HG02610 (cell line): ENCODE results near the gene FYB1.
"Not testable (repeated sequence)": the region's sequence is repeated elsewhere in the genome, so short reads cannot be mapped to it uniquely, and the experiment has no call there.

ENCODE experiments used
- ATAC-seq: cut with Tn5 transposase; IDR thresholded peaks from one replicate; pipeline ENCODE4 v1.9.1; 2021; ENCODE audit warnings: mild to moderate bottlenecking, moderate library complexity; ENCODE audit not compliant: unreplicated experiment

FYB1 gene

DNA sequence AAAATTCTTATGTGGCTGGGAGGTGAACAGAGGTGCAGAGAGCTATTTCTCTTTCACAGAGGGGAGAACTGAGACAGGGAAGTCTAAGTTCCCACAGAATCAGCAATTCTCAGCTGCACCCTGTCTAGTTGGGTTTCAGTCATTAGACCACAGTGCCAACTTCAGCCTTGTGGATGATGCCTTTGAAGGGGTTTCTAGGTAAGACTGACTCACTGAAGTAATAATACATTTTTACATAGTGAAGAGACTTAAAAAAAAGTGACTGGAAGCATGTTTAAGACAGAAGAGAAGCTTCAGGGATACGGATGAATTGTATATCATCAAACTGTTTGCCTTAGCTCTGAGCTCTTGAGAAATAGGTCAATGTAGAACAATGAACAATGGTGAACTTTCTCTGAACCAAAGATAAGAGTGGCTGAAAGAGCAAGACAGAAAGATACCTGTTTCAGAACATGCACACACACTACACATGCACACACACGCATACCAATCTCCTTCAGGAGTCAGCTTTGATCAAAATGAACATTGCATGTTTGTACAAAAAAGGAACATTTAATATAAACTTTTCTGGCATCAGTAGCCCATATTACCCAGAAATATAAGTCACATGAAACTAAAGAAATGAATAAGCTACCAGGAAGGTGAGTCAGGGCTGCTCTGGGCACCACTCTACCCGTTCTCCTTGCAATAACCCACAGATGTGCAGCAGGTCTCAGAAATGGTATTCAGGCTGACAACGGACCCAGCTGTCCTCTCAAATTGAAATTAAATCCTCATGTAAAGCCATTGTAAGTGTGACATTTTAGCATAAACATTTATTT lies 12.6 kb upstream of the FYB1 start:
- ATAC-seq: no peak

DNA sequence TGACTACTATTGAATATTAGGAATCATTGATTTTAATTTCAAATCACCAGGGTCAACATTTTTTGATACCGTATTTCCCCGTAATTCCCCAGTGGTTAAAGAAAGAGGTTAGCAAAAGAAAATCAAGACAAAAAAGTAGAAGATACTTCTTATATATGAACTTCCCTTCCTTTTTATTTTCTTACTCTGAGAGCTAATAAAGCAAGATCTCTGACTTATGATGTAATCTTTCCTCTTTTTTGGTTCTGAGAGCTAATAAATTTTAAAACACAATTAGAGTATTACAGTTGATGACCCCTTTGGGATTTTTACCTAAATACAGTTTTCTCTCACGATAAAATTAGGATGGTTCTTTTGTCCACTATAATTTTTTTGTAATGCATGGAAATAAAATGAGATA lies 9.2 kb upstream of the FYB1 start:
- ATAC-seq: no peak

DNA sequence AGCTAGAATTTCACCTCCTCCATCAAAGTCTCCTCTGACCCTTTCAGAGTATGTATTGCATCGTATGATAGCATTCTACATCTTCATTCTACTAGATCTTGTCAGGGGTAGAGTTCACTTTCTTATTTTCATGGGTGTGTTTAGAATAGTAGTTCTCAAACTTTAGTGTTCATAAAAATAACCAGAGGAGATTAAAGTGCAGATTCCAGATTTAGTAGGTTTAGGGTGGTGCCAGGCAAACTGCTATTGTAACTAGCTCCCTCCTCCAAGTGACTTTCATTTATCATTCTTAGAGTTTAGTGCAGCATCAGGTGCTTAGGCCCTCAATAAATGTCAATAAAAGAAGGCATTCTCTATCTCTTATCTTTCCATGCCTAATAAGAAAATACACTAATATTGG lies 7.2 kb upstream of the FYB1 start:
- ATAC-seq: no peak

DNA sequence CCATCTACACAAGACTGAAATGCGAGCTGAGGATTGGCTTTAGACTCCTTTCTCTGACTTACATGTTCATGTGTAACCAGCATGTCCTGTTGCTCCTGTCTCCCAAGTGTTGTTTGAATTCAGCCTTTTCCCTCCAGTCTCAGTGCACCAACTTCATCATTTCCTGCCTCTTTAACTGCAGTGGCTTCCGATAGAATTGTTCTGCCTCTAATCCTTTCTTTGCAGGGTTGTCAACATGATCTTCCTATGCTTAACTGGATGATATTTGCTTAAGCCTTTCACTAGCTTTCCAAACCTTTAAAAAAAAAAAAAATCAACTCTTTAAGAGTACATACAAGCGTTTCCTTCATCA lies 6.7 kb upstream of the FYB1 start:
- ATAC-seq: no peak

DNA sequence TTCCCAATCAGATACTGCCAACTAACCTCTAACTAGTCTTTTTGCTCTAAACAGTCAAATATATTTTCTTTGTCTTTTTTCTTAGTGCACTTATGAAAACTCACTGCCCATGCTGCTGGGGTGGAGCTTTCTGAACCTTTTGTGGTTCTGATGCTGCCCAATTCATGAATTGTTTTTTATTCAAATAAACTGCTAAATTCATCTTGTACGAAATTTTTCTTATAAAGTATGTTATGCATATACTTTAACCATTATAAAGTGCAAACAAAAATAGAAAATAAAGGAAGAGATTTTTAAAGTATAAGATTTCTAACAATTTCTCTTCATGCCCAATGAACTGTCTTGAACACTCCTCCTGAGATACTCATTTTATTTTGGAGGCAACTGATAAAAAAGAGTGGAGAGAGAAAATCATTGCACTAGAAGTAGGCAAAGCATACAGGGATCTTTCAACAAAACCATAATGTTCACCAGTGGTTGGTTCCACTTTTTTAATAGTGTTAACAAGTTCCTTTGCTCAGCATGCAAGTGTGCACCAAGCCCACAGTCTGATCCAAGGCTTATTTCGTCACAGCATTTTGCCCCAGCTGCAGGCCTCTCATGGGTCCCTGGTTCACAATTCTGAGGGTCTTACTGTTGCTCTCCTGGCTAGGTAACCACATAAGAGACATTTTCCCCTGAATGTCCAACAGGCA lies 6.2 kb upstream of the FYB1 start:
- ATAC-seq: no peak

DNA sequence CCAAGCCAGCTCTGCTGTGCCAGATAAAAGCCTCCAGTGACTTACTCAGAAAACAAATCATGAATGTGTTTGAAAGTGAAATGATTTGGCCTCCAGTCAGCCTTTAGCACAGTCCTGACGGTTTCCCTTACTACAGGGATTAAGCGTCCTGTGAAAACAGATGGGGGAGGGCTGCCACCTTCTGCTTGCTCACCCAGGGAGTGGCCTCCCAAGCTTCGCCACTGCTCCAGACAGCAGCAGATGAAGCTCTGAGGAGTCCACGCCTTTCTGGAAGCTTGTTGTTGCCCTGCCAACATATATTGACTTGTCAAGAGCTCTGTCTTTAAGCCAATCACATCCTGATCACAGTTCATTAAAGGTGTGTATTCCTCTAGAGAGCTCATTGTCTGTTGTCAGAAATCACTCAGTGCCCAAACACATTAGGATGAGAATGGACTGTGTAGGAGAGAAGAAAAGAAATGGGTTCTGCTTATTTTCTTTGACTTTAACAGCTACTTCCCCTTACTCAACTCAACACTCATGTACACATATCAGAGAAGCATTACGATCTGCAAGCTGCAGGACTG lies 4.9 kb upstream of the FYB1 start:
- ATAC-seq: no peak

DNA sequence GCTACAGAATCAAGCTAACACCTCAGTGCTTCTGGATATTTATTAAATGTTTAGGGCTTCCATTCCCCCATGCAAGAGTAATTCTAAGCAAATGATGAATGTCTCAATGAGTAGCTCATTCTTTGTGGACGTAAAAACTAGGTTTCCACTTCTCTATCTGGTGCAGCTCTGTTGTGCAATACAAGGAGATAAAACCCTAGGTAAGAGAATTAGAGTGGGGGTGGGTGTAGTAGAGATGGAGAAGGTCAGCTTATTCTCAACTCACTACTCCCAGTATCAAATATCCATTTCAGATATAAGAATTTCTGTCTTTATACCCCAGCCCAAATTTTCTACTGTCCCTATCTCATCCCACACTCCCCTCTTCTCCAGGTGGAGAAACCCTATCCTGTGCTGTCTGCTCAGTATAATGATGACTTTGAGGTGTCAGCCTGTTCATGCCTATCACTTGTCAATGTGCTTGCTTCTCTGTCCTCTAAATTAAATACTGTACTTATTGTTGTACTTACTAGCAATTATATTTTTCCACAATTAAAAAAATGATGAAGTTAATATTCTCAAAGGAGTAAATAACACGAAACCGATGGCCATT lies 4.3 kb upstream of the FYB1 start:
- ATAC-seq: no peak

DNA sequence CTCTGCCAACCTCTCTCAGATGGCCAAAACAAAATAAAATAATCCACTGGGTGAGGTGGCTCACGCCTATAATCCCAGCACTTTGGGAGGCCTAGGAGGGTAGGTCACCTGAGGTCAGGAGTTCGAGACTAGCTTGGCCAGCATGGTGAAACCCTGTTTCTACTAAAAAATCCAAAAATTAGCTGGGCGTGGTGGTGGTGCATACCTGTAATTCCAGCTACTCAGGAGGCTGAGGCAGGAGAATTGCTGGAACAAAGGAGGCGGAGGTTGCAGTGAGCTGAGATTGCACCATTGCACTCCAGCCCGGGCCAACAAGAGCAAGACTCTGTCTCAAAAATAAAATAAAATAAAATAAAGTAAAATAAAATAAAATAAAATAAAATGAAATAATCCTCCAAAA lies 2.3 kb upstream of the FYB1 start:
- ATAC-seq: not testable (repeated sequence)

DNA sequence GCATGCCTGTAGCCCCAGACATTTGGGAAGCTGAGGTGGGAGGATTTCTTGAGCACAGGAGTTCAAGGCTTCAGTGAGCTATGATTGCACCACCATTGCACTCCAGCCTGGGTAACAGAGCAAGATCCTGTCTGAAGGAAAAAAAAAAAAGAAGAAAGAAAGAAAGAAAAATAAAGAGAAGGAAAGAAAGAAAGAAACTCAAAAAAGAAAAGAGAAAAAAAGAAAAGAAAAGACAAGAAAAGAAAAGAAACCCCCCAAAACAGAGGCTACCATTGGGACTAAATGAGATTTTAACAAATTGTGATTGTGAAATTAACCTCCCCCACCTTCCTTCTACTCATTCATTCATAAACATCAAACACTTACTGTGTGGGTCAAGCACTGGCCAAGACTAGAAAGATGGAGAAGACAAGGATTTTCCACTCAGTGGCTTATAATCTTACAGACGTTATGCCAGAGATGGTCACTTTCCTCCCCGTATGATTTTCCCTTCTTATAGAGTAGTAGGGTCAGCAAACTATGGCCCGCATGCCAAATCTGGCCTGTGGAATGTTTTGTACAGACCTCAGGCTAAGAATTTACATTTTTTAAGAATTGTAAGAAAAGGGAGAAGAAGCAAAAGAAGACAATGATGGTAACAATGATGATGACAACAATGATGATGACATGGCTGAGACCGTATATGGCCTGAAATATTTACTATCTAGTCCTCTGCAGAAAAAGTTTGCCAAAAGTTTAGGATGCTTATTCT lies 1.1 kb upstream of the FYB1 start:
- ATAC-seq: no peak

DNA sequence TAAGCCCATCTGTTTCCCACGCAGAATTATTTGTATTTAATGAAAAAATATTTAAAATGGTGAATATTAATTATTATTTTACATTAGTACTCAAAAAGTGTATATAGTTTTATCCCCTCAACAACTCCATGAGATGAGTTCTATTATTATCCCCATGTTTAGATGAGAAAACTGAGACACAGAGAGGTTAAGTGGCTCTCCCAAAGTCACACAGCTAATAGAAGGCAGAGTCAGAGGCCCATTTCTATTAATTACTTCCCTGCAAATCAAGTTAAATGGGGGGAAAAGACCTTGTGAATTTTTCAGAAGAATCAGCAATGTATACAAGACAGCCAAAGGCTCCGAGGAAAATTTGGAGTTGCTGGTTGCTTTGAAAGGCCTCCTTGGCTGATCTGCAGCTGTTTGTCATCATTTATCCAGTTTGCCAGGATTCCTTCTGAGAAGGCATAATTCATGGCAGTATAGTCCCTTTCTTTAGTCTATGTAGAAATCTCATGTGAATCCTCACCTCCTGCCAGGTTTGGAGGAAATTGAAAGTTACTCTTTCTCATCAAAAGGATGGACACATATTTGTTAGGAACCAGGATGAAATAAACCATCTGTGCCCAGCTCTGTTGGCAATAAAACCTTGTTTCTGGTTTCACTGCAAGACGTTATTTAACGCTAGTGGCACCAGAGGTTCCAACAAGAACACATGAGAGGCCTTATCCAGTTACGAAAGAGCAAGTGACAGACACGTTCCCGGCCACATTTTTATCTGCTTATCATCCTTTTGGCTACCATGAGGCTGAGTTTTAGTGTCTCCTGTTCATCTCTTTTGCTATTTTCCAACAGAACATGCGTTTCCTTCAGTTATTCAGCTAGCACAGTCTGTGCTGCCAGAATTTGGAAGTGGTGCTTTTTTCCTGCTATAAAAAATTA lies 621 bp downstream of the FYB1 start:
- no peak for ATAC-seq

DNA sequence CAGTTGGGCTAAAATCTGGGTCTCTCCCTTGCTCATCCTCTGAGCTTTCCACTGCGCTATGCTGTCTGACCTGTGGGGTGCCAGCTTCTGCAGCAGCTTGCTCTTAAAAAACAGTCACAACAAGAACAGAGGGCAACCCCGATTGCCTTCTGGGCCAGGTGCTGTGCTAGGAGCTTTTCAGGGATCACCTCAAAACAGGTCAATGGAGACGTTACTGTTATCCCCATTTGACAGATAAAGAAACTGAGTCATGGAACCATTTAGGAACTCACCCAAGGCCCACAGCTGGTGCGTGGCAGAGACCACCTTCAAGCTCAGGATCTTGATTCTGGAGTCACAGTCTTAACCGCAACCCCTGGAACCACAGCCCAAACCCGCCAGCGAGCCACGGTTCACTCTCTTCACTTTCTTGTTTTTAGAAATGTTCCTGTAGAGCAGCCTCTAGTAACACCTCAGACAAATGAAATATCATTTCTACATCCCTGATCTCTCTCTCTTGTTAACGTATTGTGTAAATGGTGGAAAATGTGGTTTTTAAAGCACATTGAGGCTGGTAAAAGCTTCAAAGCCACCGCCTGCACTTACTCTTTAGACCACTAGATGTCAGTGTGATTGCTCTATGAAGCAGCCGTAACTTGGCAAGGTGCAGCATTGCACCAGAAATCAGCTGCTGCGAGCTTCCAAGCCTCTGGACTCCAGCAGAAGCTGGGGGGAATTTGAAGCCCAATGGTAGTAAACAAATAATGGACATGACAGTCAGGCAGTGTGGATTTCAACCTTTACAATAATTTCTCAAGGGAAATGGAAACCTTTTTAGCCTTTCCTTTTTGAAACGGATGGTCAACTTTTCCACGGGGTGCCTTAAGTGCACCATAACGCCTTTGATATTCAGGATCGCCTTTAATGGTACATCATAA lies 1.7 kb downstream of the FYB1 start:
- ATAC-seq: peak; percentile 85

DNA sequence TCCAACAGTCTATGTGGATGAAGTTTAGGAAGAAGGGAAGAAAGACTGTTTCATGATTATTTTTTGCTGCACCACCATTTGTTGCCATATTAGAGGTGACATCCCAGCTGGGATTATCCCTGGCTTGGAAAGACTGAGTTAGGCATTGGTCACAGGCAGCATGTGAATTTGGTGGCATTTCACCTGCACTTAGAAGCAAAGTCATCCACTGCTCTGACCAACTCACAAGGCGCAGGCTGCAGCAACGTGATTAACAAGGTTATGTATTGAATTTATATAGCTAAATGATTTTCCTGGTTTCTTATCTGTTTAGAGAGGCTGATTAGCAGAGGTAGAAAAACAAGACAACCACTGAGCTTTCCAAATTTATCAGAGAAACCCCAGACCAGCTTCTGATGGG lies 2.7 kb downstream of the FYB1 start:
- ATAC-seq: no peak

DNA sequence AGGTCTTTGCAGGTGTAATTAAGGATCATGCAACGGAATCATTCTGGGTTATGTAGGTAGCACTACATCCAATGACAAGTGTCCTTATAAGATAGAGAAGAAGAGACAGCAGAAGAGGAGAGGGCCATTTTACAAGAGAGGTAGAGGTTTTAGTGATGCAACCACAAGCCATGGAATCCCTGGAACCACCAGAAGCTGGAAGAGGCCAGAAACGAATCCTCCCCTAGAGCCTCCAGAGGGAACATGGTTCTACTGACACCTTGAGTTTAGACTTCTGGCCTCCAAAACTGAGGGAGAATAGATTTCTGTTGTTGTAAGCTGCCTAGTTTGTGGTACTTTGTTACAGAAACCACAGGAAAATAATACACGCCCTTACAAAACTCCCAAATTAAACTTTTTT lies 3.5 kb downstream of the FYB1 start:
- ATAC-seq: no peak

DNA sequence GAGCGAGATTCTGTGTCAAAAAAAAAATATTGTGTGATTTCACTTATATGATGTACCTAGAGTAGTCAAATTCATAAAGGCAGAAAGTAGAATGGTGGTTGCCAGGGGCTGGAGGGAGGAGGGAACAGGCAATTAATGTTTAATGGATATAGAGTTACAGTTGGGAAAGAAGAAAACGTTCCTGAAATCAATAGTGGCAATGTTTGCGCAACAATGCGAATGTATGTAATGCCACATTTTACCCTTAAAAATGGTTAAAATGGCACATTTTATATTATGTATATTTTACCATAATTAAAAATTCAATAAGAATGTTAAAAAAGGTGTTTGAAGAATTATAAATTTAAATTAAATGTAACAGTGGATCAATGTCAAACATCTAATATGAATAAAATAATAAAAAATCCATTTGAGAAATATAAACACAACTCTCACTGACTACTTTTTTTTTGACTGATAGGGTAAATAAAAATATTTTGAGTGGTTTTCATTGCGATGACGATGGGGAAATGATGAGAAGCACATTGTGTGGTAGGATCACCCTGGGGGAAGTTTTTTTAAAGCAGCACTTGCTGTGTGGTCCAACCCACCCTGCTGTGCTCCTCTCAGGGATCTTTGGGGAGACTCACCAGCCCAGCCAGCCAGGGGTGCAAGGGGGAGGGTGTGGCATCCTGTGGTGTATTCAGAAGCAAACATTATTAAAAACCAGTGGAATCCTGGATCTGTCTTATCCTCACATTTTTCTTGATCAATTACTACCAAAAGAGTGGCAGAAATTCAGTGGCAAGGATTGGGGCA lies 4.3 kb downstream of the FYB1 start:
- no peak for ATAC-seq

DNA sequence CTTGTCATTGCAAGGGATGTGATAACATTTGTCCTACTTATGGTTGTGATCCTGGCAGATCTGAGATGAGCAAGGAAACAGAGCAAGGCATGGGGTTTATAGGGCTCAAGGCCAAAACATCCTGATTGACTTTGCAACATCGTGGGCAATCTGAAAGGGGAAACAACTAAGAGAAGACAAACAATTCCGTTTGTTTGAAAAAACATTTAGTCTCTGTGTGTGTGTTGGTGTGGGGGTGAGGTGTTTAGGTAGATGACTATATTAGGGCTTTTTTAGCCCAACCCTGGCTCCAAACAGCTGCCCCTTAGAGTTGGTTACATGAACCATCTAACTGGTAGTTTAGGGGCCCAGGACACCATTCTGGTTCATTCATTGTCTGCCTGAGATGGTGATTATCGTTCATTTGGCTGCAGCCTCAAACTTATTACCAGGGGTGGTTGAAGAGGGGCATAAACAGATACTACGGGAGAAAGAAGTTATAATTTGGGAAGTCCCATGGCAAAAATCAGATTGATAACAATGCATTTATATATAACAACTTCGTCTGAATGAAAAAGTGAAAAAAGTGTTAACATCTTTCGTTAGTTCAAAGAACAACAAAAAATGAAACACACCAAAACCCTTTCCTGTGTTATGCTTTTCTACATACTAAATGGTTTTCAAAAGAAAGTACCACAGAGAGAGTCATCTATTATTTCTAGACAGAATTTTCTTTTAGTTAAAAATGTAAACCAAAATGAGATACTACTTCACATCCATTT lies 5.7 kb downstream of the FYB1 start:
- no peak for ATAC-seq

DNA sequence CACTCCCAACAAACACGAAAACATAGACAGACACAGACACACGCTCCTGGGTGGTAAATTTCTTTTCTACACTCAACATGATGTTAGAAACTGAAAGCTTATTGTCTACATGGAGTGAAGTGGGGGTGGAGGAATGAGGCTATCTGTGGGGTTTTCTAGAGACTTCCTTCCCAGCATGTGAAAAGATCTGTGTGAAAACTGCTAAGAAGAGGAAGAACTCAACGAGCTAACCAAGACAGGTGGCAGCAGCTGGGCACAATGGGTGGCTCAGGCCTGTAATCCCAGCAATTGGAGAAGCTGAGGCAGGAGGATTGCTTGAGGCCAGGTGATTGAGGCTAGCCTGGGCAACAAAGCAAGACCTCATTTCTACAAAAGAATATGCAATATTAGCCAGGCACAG lies 7.6 kb downstream of the FYB1 start:
- peak; percentile 43 for ATAC-seq

DNA sequence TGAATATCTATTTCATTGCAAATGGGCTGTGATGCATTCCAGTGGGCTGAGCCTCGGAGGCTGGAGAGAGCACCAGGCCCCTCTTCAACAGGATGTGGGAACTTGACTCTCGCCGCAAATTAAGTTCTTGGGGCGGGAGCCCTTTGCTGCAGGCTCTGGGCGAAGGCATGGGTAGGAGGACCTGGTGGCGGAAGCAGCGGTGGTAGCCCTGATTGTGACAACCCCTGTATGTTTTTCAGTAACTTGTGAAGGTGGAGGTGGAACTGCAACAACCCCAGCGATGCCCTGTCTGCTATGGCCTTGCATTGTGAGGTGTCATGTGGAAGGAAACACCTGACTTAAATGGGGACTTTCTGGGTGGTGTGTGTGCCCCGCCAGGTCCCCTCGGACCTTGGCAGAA lies 9.4 kb downstream of the FYB1 start:
- peak; percentile 47 for ATAC-seq

DNA sequence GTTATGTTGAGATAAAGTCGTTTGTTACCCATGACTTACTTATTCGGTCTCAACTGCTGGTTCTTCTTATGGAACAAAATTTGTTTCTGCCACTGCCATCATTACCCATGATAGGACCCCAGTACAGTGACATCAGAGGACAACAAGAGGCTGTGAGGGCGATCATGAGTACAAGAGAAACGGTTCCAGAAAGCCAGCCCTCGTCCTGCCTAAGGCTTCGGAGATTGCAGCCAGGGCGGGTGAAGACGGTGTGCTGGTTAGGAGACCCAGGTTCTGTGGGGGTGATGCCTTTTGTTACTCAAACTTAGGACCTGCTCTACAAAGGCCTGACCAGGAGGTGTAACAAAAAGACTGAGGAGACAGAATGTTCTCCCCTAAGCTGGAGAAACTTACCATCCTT lies 10.9 kb downstream of the FYB1 start:
- no peak for ATAC-seq
